Measurements from ENCODE around the gene KLHL22.
A peak's percentile ranks its signal among the peaks of the same experiment; 100 is the strongest.
"Not testable (repeated sequence)": the region's sequence is repeated elsewhere in the genome, so short reads cannot be mapped to it uniquely, and the experiment has no call there.

The KLHL22 gene

DNA sequence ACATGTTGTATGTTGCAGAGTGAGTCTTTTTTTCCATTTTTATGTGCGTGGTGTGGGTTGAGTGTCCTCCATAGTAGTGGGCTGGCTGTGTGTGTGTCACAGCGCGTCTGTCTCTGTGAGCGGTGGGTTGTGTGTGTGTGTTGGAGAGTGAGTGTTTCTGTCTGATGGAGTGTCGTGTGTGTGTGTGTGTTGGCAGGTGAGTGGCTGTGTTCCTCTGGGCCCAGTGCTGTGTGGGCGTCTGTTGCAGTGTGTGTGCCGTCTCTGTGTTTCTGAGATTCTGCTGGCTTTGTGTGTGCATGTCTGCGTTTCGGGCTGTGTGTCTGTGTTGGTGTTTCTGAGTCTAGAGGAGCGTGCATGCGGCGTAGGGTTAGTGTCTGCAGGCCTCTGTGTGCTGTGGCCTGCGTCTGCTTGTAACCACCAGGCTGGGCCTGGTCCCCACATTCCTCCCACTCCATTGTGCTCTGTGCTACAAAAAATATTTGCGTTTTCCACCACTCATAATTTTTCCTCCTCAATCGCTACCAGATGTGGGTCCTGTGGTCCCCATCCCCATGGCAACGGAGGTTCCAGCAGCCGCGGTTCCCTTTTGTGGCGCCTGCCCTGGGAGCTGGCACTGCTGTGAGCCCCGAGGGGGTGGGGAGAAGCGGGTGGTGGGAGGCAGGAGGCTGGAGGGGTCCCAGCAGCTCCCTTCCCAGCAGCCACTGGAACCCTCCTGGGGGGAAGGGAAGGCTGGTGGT, 73.2 kb downstream of the KLHL22 start:
- no peak for DNase-seq (ENCODE audit: low read depth in 2 of 2, low spot score in 1 of 2)

DNA sequence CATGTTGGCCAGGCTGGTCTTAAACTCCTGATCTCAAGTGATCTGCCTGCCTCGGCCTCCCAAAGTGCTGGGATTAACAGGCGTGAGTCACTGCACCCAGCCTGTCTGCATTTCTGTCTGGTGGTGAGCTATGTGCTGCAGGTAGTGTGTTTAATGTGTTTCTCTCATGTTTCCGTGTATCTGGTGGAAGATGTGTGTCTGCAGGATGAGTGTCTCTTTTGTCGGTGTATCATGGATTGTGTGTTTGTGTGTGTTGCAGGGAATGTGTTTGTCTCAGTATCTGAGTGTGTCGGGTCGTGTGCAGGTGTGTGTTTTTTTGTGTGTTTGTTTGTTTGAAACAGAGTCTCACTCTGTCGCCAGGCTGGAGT, 74.1 kb downstream of the KLHL22 start:
- DNase-seq (ENCODE audit: low read depth in 2 of 2, low spot score in 1 of 2) = no peak

DNA sequence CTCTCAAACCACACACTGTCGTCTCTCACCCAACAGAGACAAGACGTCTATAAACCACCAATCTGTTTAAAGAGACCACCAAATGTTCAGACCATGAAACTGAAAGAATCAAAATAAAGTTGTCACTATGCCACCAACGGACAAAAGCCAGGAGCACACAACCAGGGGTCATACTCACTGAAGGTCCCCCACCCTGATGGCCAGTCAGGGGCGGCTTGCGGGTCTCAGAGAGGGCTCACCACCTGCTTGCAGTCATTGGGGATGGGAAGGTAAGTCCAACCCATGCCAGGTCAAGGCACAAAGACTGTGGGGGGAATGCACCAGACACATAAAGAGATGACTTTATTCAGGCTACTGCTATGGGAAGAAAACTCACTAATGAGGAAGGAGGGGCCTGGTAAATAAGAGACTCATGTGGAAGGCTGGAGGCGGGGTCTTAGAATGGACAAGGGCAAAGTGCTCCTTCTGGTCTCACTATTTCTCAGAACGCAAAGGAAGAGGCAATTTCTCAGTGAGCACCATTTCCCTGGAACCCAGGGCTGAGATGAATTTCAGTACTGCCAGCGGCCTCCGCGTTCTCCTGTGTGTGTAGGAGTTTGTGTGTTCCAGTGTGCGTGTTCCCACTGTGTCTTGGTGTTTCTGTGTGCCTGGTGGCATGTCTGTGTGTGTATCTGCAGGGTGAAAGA, 75.3 kb downstream of the KLHL22 start:
- no peak for DNase-seq (ENCODE audit: low read depth in 2 of 2, low spot score in 1 of 2)

DNA sequence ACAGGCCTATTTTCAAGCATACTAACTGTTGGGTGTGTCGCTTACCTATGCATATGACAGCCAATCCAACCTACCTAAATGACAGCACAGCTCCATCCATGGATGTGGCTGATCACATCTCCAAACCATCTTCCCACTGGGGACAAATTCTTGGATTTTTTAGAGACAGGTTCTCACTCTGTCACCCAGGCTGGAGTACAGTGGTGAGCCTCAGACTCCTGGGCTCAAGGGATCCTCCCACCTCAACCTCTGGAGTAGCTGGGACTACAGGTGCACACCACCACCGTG, 76.0 kb downstream of the KLHL22 start:
- DNase-seq (ENCODE audit: low read depth in 2 of 2, low spot score in 1 of 2) = no peak

DNA sequence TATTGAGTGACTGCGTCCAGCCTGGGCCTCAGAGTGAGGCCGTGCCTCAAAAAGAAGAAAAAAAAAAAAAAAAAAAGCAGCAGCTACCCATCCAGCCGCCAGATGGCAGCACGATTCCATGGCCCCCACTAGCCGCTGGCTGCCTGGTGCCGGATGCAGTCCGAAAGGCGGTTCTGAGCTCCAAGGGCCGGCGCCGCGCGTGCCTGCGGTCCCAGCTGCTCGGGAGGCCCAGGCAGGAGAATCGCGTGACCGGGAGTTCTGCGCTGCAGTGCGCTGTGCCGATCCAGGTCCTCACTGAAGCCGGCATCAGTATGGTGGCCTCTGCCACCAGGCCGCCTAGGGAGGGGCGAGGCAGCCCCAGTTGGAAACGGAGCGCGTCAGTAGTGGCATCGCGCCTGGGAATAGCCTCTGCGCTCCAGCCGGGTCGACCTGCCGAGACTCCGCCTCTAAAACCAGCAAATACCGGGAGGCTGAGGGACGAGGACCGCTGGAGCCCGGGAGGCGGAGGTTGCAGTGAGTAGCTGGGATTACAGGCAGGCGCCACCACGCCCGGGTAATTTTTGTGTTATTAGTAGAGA, 77.3 kb downstream of the KLHL22 start:
- DNase-seq (ENCODE audit: low read depth in 2 of 2, low spot score in 1 of 2) = peak; percentile 28 to 34

DNA sequence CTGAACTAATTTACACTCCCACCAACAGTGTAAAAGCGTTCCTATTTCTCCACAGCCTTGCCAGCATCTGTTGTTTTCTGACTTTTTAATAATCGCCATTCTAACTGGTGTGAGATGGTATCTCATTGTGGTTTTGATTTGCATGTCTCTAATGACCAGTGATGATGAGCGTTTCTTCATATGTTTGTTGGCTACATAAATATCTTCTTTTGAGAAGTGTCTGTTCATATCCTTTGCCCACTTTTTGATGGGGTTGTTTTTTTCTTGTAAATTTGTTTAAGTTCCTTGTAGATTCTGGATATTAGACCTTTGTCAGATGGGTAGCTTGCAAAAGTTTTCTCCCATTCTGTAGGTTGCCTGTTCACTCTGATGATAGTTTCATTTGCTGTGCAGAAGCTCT, 79.9 kb downstream of the KLHL22 start:
- not testable (repeated sequence) for DNase-seq (ENCODE audit: low read depth in 2 of 2, low spot score in 1 of 2)

DNA sequence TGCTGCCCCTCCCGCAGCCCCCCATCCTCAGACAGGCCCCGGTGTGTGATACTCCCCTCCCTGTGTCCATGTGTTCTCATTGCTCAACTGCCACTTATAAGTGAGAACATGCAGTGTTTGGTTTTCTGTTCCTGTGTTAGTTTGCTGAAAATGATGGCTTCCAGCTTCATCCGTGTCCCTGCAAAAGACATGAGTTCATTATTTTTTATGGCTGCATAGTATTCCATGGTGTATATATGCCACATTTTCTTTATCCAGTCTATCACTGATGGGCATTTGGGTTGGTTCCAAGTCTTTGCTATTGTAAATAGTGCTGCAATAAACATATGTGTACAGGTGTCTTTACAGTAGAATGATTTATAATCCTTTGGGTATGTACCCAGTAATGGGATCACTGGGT, 80.4 kb downstream of the KLHL22 start:
- DNase-seq (ENCODE audit: low read depth in 2 of 2, low spot score in 1 of 2) = not testable (repeated sequence)

DNA sequence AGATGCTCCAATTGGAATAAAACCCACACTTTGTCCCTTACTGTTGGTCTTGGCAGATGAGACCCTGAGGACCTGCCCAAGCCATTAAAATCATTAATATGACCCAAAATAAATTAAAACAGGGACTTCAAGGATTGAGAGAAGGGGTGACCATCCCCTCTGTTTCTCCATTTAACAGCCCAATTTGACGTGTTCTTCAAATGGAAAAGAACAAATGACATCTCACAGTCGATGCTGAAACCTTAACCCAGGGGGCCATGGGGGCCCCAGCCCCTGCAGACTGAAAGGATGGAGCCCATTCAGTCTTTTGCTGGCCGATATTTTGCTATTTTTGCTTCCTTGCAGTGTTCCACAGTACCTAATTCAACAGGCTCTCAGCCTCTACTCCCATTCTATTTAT, 81.1 kb downstream of the KLHL22 start:
- DNase-seq (ENCODE audit: low read depth in 2 of 2, low spot score in 1 of 2) = no peak

DNA sequence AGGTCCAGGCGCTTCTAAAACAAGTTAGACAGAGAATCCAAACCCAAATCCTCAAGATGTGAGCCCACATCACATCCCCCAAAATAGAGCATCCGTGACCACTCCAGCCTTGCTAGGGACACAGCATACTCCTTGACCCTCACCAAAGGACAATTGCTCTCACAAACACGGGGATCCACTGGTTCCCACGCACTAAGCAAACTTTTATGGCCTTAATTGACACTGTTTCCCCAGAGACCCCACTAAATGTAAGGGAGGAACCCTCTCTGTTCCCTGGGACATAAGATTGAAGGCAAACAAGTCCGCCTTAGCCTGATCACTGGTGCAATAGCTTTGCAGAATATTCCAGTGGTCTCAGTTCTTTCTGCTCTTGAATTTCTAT, 81.5 kb downstream of the KLHL22 start:
- no peak for DNase-seq (ENCODE audit: low read depth in 2 of 2, low spot score in 1 of 2)

DNA sequence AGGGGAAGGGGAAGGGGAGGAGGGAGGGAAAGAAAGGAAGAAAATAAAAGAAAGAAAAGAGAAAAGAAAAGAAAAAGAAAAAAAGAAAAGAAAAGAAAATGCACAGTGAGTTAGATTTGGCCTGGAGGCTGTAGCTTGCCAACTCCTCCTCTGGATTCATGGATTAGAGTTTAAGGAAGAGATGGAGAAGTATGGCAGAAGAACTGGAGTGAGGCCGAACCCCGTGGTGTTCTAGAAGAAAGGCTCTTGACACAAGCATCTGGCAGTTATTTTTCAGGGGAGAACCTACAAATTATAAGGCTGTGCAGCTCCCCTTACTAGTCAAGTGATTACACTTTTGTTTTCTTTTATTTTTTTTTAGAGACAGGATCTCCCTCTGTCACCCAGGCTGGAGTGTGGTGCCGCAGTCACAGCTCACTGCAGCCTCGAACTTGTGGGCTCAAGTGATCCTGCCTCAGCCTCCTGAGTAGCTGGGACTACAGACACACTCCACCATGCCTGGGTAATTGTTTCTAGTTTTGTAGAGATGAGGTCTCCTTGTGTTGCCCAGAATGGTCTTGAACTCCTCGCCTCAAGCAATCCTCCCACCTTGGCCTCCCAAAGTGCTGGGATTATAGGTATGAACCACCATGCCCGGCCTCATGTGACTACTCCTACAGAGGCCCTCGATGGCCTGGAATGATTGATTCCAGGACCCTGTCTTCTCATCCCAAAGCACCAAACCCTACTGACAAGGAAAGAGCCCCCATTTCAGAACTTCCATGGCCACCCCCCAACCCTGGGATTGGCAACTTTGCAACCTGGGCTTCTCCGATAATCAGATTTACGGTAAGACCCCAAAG, 82.2 kb downstream of the KLHL22 start:
- no peak for DNase-seq (ENCODE audit: low read depth in 2 of 2, low spot score in 1 of 2)

DNA sequence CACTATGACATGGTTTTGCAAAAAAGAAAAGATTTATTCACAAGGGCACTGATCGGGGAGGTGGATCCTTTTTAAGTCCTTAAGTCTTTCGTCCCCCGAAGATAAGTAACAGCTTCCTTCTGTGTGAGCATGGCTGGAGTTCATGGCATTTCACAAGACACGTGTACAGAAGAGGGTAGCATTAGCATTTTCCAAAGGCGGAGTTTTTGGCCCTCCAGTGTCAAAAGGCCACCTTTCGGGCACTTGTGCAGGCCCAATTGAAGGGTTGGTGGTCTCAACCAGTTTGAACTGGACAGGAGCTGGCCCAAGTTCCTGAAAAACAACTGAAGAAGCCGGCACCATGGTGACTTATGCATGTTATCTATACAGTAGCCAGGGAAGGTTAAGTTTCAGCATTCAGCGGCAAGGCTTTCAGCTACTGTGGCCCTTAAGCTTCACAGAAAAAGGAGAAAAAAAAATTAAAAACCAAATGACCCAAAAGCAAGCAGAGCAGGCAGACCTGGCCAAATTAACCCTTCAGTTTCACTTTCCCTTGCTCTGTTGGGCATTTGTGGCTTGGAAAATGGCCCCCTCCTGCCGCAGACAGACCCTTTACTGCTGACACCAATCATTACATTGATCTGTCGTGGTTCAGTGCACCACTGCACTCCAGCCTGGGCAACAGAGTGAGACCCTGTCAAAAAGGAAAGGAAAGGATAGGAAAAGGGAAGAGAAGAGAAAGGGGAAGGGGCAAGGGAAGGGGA, 83.0 kb downstream of the KLHL22 start:
- no peak for DNase-seq (ENCODE audit: low read depth in 2 of 2, low spot score in 1 of 2)

DNA sequence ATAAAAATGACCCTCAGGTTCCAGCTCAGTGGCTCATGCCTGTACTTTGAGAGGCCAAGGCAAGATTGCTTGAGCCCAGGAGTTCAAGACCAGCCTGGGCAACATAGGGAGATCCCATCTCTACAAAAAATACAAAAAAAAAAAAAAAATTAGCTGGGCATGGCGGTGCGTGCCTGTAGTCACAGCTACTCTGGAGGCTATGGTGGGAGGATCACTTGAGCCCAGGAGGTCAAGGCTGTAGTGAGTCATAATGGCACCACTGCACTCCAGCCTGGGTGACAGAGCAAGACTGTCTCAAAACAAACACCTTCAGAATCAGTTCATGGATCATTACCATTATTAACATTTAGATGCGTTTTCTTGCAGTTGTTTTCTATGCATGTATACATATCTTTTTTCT, 86.2 kb downstream of the KLHL22 start:
- not testable (repeated sequence) for DNase-seq (ENCODE audit: low read depth in 2 of 2, low spot score in 1 of 2)

DNA sequence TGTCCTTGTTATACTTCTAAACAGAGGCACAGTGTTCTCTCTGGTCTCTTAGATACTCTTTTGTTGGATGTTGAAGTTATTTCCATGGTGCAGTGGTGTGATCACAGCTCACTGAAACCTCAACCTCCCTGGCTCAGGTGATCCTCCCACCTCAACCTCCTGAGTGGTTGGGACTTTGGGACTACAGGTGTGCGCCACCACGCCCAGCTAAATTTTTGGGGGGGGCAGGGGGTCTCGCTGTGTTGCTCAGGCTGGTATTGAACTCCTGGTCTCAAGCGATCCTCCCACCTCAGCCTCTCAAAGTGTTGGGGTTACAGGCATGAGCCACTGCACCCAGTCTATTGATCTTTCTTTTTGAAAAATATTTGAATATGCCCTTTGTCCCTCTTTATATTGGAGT, 86.7 kb downstream of the KLHL22 start:
- no peak for DNase-seq (ENCODE audit: low read depth in 2 of 2, low spot score in 1 of 2)

DNA sequence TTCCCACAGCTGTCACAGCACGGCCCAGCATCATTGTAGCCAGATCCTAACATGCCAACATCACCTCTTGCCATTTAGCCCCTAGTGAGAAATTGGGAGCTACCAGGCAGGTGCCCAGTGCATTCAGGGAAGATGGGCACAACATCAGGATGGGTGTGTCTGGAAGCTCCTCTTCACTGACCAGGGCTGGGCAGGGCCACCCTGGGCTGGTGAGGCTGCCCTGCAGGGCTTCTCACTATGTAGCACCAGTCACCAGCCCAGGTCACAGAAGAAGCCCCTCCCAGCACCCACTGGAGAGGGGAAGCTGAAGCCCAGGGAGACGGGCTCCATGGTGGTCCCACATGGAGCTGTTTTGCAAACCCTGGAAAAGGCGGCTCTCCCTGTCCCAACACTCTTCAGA, 87.8 kb downstream of the KLHL22 start:
- DNase-seq (ENCODE audit: low read depth in 2 of 2, low spot score in 1 of 2) = no peak

DNA sequence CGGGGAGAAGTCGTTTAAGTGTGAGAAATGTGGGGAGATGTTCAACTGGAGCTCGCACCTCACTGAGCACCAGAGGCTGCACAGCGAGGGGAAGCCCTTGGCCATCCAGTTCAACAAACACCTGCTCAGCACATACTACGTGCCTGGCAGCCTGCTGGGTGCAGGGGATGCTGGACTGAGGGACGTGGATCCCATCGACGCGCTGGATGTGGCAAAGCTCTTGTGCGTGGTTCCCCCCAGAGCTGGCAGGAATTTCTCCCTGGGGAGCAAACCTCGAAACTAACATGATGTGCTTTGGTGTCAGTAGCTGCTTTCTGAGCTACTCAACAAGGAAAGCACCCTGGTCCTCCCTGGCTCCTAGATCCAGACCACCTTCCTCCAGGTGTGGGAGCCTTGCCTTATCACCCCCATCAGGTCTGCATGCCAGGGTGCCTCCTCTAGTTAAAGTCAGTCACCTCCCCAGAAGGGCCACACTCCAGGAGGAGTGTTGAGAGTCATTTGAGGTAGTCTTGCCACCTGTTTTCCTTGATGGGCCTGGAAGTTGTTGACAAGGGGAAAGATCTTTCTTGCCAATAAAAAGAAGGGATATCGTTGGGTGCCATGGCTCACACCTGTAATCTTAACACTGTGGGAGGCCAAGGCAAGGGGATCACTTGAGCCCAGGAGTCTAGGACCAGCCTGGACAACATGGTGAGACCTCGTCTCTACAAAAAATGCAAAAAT, 88.7 kb downstream of the KLHL22 start:
- DNase-seq (ENCODE audit: low read depth in 2 of 2, low spot score in 1 of 2) = no peak

DNA sequence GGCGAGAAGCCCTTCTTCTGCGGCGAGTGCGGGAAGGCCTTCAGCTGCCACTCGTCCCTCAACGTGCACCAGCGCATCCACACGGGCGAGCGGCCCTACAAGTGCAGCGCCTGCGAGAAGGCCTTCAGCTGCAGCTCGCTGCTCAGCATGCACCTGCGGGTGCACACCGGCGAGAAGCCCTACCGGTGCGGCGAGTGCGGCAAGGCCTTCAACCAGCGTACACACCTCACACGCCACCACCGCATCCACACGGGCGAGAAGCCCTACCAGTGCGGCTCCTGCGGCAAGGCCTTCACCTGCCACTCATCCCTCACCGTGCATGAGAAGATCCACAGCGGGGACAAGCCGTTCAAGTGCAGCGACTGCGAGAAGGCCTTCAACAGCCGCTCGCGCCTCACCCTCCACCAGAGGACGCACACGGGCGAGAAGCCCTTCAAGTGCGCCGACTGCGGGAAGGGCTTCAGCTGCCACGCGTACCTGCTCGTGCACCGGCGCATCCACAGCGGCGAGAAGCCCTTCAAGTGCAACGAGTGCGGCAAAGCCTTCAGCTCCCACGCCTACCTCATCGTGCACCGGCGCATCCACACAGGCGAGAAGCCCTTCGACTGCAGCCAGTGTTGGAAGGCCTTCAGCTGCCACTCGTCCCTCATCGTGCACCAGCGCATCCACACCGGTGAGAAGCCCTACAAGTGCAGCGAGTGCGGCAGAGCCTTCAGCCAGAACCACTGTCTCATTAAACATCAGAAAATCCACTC, 89.5 kb downstream of the KLHL22 start:
- no peak for DNase-seq (ENCODE audit: low read depth in 2 of 2, low spot score in 1 of 2)

DNA sequence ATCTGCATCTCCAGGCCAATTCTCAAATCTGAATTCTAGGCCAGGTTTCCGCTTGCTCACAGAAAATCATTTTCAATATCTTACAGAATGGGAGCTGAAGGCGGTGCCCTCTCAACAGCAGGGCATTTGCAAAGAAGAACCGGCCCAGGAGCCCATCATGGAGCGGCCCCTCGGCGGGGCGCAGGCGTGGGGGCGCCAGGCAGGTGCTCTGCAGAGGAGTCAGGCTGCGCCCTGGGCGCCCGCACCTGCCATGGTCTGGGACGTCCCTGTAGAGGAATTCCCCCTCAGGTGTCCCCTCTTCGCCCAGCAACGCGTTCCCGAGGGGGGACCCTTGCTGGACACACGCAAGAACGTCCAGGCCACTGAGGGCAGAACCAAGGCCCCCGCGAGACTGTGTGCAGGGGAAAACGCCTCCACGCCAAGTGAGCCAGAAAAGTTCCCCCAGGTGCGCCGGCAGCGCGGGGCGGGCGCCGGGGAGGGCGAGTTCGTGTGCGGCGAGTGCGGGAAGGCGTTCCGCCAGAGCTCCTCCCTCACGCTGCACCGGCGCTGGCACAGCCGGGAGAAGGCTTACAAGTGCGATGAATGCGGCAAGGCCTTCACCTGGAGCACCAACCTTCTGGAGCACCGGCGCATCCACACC, 90.2 kb downstream of the KLHL22 start:
- no peak for DNase-seq (ENCODE audit: low read depth in 2 of 2, low spot score in 1 of 2)

DNA sequence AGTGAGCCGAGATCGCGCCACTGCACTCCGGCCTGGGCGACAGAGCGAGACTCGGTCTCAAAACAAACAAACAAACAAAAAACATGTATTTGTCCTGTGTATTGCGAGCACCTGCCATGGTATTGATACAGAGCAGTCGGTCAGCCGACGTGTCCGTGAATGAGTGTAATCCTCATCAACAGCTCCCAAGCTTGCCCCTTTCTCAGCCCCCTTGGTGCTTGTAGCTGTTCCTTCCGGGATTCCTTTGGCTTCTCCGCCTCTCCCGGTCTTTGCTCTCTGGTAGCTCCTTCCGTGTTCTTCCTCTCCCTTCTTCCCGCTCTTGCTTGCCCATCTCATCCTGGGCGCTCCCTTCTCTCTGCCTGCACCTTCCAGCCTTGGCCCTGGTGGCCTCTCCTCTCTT, 90.7 kb downstream of the KLHL22 start:
- DNase-seq (ENCODE audit: low read depth in 2 of 2, low spot score in 1 of 2) = no peak

DNA sequence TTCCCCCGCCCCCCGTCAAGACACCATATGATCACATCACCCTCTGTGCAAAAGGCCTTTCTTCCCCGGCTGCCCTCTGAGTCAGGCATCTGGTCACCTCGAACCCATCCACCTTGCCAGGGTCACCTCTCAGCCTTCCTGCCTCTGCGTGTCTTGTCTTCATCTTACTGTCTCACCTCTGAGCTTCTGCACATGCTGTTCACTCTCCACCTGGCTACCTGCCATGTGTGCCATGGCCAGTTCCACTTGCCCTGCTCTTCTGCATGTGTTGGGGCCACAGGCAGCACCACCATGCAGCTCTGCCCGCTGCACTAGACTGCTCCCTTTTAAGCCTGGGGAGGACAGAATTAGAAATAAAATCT, 91.8 kb downstream of the KLHL22 start:
- DNase-seq (ENCODE audit: low read depth in 2 of 2, low spot score in 1 of 2) = no peak

Measured in stimulated activated CD8-positive, alpha-beta memory T cell treated with anti-CD3 and anti-CD28 coated beads, Interleukin-4, amount 100 ng/mL, for 4 hours (primary cell).